MM.1S (cell line): ENCODE data around the gene DNAH6.

Source experiments
- CTCF ChIP-seq: fragments of 300-600 bp; sonication (generic); IDR thresholded peaks from 2 replicates; pipeline ENCODE4 v1.5.1; 2016; ENCODE audit warnings: antibody characterized with exemption, low read length, mixed read lengths
- EZH2 ChIP-seq: fragments of 300-600 bp; sonication (generic); optimal IDR thresholded peaks from 2 replicates; pipeline ENCODE3; 2017; ENCODE audit warnings: low read depth, mild to moderate bottlenecking, antibody characterized with exemption, low read length, mixed read lengths

- TF ChIP-seq EZH2 (no peak), CTCF (no peak)
Measured at GRCh38 chr2:84705858-84706257, 189.6 kb downstream of the DNAH6 start.
